GM21529 (cell line): ENCODE results near the gene KIRREL3.

Experiments used
- ATAC-seq: cut with Tn5 transposase; IDR thresholded peaks from one replicate; pipeline ENCODE4 v1.9.1; 2021; ENCODE audit not compliant: unreplicated experiment

The KIRREL3 gene

DNA sequence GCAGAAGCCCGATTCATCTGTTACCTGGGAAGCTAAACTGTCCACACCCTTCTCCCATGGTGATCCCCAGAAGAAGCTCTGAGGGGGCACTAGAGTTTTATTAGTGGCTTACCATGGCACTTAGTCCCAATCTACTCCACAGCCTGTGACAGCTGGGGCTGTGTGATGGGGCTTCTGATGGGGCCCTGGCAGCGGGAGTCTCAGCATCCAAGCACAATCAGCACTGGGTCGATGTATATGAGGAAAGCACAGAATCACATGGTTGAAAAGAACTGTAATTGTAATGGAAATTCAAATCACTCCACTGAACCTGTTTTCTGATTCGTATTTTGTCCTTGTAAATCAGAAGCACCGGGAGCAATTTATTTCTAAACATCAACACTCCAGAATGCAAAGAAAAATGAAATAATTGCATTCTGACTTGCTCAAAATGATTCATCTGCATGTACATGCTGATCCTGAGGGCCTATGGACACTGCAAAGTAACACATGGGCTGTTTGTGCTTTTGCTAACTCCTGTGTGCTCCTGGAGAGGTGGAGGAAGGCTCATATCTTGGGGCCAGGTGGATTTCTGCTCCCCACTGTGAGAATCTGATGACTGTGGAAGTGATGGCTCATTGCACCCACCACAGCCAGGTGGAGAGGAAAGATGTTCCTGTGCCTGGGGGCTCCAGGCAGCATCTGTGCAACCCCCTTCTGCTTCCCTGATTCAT is 203.0 kb downstream of the KIRREL3 start:
- no peak for ATAC-seq

DNA sequence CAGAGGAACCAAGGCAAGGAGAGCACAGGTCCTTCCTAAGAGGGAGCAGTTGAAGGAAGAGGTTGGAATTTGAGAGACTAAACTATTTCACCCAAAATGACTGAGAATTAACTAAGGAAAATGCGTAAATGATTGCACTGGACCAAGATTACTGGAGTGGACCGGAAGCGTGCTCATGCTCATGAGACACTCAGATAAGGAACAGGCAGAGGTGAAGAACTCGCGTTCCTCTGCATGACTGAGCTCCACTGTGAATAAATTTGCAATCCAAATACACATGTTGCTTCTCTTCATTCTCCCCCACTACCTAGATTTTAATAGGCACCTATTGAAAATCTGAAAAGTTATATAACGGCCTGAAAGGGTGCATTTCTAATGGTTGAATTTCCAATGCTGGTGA is 207.0 kb downstream of the KIRREL3 start:
- ATAC-seq = no peak

DNA sequence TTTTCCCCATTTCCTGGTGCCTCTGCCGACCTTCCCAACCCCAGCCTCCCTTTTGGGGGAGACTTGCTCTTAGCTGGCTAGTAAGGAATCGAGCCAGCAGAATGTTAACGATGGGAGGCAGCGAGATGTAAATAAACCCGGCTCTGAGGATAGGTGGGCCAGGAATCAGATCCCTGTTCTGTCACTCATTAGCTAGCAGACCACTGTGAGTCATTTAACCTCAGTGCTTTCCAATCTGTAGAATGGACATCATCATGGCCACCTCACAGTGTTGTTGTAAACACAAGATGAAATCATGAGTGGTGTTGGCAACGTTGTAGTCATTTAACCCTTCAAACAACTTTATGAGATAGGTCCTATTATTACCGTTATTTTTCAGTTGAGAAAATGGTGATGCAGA is 208.6 kb downstream of the KIRREL3 start:
- ATAC-seq = no peak

DNA sequence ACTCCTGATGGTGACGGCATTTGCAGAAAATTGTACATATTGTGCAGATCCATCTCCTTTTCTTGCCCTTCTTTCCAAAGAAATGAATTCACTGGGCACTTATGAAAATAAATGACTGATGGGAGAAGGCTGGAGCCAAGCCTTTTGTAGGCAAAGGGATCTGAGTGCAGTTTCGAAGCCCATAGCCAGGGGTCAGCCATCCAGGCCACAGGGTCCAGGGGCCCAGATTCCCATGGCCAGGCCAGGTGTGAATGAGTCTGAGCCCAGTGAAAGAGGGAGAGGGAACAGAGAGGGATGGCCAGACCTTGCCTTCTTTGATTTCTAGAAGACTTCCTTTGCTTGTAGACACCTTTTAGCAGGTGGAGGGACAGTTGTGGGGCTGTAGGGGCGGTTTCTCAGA is 209.1 kb downstream of the KIRREL3 start:
- ATAC-seq = no peak

DNA sequence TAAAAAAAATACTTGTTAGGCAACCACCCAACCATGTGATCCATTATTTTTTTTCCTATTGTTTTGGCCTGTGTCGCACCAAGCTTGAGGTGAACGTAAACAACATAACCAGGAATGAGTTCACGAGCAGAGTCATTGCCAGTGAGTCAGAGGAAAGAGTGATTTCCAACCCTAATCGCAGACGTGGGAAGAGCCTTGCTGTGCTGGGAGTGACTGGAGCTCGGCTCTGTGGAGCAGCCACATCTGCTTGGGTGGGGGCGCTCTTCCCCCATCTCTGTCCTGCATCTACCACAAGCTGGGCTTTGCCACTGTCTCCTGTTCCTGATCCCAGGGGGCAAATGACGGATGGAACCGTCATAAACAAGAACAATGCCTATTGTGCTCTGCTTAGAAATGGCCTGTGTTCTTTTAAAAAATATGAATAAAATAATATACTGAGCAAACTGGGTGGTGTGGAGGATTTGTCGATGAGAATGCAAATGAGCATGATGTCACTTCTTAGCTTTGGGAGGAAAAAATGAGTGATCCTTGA is 210.0 kb downstream of the KIRREL3 start:
- no peak for ATAC-seq

DNA sequence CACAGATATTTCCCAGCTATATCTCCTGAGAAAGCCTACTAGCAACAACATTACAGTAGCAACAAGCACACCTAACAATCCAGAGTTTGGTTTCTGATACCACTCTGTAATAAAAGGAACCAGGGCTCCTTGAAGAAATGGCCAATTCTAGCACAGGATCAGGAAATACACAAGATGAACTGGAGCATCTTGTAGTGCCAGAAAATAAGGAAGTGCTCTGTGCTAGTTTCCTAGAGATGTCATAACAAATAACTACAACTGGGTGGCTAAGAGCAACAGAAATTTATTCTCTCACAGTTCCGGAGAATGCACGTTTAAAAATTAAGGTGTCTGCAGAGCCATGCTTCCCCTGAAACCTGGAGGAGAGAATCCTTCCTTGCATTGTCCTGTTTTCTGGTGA is 217.8 kb downstream of the KIRREL3 start:
- ATAC-seq = no peak

DNA sequence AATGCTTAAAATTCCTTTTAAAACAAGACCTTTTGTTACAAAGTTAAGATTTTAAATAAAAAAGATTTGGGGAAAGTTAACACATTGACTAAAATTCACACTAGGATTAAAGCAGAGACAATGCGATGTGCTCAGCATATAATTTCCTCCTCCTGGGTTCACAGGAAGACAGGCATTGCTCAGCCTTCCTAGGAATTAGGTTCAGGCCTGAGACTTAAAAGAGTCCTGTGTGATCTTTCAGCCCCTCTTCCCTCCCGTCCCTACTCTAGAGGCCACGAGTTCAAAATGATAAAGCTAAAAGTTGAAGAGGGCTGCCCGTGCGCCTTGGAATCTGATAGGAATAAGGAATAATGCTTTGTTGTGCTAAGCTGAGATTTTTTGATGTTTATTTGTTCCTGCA is 218.6 kb downstream of the KIRREL3 start:
- ATAC-seq = no peak

DNA sequence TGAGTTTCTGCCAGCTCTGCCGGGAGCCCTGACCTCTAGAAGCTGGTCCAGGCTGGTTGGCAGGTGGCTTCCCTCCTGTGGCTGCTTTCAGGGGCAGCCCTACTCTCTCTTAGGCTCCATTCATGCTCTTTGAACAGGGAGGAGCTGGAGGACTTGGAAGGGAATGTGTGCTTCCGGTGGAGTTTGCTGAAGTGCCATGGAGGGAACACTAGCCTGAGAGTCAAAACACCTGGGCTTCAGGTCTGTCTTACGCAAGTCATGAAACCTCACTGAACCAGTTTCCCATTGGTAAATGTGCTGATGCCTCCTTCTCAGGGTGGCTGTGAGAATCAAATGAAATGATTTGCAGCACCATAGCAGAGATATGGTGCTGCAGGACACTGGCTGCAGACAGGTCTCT is 224.5 kb downstream of the KIRREL3 start:
- no peak for ATAC-seq

DNA sequence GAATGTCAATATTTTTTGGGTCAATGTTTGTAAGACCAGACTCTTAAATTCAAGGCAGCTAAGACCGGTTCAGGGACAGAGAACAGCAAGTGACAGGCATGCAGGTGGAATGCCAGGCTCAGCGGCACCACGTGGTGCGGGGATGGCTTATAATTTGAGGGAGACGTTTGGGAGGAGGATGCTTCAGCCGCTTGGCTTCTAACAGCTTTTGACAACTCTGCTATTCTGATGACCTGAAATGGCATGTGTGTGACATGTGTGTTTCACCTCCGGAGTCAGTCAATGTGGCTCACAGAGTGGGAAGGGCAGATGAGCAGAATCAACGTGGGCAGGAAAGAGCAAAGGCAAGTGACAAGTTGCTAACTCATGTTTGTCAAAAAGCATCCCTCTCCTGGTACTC is 228.3 kb downstream of the KIRREL3 start:
- ATAC-seq = no peak

DNA sequence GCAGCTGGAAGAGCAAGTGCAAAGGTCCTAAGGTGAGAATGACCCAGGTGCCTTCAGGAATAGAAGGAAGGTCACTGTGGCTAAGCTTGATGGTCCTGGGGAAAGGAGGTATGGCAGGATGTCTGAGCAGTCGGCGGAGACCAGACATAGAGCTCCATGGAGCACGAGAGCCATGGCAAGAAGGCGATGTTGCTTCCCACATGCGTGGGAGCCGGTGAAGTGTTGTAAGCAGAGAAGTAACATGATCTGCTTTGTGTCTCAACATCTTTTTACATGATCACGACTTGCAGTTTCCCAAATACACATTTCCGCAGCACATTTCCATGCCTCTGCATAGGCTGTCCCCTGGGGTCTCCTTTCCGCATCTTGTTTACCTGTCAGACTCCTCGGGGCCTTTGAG is 231.9 kb downstream of the KIRREL3 start:
- no peak for ATAC-seq

DNA sequence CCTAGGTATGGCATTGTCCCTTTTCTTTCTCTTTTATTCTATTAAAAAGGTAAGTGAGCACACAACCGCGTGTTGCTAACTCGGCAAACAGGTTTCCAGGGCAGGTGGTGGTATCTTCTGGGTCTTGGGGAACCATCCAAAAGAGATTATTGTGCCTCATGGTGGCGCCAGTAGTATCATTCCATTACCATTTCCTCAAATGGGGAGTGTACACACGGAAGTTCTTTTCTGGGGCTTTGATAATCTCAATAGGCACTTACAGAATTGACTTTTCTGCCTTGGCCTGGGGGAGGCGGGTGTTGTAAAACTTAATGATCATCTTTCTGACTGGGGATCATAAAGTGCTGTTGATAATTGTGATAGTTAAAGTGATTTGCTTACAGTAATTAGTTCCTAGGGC is 234.1 kb downstream of the KIRREL3 start:
- ATAC-seq = no peak

DNA sequence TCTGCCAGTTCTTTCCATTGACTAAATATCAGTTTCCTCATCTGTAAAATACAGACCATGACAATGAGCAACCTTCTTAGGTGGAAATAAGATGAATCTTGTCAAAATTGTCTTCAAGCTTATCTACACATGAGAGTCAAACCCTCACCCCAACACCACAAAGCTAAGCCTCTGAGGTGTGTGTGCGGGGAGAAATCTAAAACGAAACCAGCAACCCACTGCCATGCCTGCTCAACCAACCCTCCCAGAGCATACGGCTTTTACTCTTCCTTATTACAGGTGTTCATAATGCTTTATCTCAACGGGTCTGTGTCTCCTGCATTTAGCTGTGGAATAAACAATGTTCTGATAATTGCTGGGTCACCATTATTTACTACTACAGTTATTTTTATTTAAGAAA is 235.4 kb downstream of the KIRREL3 start:
- no peak for ATAC-seq

DNA sequence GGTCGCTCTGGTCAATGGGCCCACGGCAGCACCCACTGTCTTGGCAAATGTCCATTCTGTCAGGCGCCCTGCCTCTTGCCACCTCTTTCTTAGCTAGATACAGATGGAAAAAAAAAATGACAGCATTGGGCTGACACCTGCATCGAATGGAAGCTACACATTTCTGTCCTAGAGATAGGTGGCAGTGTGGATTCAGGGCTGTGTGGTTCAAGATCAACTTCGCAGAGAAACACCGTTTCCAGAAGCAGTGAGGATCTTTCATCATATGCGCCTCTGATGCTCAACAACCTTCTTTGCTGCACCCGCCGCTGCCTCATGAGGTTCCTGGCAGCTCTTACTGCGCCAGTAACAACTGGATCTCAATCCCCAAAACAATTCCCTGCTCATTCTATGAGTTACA is 236.3 kb downstream of the KIRREL3 start:
- ATAC-seq = no peak

DNA sequence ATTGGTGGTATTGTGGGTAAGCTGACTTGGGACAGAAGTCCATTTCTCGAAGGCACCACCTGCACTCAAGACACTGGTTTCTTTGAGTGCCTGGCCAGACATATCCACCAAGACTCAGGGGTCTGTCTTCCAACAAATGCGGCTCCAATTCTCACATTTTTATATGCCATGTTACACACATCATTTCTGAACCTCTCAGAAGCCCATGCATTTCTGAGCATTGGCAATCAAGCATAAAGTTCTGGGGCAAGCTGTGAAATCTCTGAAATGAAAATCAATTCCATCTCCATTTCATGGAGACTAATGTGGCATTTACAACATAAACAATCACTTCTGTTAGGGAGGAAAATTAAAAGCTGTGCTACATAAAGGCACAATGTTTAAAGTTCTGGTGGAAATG is 243.7 kb downstream of the KIRREL3 start:
- ATAC-seq = no peak

DNA sequence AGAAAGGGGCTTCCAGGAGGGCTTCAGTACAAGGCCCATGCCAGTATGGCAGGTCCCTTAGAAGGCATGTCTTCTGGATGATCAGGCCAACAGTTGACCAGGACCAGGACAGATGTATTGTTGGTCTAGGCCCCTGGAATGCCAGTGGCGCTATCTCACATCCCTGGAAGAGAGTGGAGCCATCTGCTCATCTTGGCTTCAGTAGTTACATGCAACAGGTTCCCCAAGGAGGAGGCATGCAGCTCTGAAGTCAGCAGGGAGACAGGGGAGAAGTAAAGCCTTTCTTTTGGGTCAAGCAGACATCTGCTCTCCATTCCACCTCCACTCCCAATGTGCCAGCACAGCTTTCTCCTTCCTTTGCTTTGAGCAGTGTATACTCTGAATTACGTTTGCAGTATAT is 244.1 kb downstream of the KIRREL3 start:
- ATAC-seq = no peak

DNA sequence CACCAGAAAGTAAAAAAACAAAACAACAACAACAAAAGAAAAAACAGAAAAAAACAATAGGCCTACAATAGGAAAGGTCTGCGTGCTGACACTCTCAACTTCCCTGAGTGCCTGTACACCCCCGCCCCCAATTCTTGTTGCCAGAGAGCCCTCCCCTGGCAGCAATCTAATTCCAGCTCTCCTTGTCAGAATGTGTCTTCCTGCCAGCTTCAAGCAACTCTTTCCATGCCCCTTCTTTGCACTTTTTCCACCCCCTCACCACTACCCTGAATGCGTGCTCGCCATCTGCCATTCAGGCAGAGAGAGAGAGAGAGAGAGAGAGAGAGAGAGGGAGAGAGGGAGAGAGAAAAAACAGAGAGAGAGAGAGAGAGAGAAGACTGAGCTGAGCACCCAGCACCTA is 245.0 kb downstream of the KIRREL3 start:
- no peak for ATAC-seq

DNA sequence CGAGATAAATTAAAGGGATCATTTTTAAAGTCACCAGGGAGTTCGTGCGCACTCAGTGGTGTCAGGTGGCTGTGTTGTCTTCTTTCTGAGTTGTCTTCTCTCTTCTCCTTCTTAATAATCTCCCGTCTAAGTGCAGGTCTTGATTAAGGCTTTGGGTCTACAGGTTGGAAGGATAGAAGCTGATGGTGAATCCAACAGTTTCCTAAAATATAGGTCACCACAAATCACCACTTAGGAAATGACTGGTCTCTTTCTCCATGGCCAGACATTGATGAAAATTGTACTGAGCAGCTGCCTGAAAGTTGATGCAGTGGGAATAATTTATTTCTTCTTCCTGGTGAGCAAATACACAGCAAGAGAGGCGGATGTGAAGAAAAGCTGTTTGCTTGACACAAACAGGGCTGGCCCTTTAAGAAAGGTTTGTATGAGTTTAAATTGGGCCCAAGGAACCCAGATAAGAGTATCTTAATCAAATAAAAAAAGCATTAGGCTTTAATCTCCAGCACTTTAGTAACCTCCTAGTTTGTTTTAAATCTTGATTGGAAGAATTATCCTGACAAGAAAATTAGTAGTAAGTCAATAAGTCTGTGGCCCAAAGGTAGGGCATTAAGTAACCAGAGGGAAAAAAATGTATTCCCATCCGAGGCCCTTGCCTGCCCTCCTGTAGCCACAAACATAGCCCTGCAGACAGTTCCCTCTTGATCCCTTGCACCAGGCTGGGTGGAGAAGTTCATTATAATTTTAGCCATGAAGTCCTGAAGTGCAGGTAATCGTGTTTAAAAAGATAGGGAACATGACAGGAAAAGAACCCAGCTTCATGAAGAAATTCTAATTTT is 245.8 kb downstream of the KIRREL3 start:
- ATAC-seq = no peak

DNA sequence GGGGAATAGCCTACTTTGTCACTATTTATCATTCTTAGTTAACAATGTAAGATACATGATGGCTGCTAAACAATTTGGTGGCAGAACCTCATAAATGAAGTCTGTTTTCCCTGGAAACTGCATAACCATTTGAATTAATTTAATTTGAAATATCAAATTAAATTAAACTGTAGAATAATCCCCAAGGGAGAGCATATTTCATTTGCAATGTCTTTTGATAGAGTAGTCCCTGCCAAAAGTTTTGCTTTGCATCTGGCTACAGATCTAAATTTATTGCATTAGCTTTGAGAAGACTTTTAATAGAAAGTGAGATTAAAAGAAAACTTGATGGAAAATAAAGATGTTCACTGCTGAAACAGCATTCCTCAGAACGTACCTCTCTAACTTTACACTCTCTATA is 246.6 kb downstream of the KIRREL3 start:
- no peak for ATAC-seq

DNA sequence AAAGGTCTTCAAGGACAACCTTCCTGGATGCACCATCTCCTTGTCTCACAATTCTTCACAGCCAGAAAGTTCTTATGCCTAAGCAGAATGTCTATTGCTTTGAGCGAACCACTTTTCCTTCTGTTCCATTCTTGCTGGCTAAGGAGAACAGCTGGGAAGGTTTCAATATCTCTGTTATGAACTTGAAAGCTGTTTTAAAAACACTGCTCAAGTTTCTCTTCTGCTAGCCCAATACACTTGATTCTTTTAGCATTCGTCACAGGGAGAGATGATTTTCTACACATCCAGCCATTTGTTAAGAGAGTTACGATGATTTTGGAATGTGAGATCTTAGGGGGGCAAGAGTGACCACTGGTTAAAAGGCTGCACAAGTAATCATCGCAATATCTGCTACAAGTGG is 249.3 kb downstream of the KIRREL3 start:
- ATAC-seq = no peak

DNA sequence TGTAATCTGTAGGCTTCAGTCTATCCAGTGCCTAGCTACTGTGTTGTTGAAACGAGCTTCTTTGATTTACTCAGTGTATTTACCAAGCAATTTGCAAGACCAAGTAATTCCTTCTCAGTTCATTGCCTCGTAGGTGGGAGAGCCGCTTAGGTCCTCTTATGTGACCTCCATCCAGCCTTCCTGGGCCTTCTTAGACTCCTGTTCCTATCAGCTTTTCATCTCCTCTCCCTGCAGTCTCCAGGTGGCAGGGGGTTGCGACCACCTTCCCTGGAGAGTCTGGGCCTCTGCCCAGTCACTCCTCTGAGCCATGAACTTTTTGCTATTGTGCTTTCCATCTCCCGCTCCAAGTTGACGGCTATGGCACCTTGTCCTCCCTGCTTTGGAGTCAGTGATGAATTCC is 251.8 kb downstream of the KIRREL3 start:
- no peak for ATAC-seq

DNA sequence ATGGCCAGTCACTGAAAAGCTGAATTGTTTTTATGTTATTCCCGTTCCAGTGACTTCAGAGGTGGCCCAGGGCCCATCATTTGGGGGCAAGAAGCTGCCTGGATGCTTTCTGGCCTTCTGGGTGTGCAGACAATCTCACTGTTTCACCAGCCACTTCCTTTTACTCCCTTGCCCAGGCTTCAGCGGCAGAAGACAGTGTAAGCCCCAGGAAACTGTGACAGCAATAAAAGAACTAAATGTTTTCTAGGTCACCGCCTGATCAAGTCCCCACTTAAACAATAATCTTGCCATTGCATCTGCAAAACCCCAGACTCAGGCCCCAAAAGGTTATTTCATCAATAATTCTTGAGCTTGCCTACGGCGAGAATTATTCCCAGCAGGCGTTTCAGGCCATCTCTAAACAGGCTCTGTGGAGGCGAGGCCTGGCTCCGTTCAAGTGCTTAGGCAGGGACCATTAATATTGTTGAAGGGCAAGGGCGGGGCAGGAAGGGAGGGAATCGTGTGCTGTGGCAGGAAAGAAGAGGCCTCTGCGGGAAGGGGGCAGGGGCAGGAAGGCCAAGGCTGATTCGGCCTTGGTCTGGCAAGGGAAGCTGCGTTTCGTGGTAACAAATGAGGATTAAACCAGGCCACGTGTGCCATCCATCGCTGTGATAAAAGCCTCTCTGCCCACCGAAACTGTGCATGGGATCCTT is 252.3 kb downstream of the KIRREL3 start:
- ATAC-seq = no peak

DNA sequence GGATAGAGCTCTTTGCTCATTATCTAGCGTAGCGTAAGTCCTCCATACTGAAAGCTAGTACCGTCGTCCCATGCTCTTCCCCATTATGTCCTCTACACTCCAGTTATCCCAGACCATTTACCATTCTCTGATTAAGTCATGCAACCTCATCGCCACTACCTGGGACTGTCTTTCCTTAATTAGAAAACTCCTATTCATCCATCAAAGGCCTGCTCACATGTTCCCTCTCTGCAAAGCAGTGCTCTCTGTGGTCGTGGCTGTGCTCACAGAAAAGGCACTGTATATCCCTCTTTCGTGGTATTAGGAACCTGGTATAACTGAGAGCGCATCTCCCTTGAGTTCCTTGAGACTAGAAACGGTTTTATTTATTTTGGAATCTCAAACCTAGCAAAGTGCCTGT is 253.3 kb downstream of the KIRREL3 start:
- no peak for ATAC-seq
